Endodermal cell (in vitro differentiated cells): ENCODE data around the gene UCN3. TPM values are rescaled to one million over a fixed set of nuclear protein-coding genes. Genes with fewer than 3 reads are reported as not detected.

Source experiments
- DNase-seq: peaks from one replicate; pipeline ENCODE4 v3.0.0-alpha.2; 2017
- H3K27ac ChIP-seq: 2 replicates; pipeline ENCODE4 v1.5.1; 2013; ENCODE audit warnings: mild to moderate bottlenecking, low read depth, low read length, moderate library complexity
- H3K27me3 ChIP-seq: 2 replicates; pipeline ENCODE4 v1.6.1; 2013; ENCODE audit warnings: mild to moderate bottlenecking, low read length, moderate library complexity; ENCODE audit not compliant: insufficient read depth, control insufficient read depth, poor library complexity, severe bottlenecking
- H3K36me3 ChIP-seq: 2 replicates; pipeline ENCODE4 v1.7.0; 2013; ENCODE audit warnings: mild to moderate bottlenecking, low read length, moderate library complexity; ENCODE audit not compliant: control insufficient read depth, insufficient read depth
- H3K4me1 ChIP-seq: one replicate; pipeline ENCODE4 v1.7.0; 2013; ENCODE audit warnings: low read length; ENCODE audit not compliant: control insufficient read depth, insufficient read depth
- H3K4me3 ChIP-seq: 2 replicates; pipeline ENCODE4 v1.5.1; 2013; ENCODE audit warnings: mild to moderate bottlenecking, low read length, moderate library complexity
- H3K9ac ChIP-seq: 2 replicates; pipeline ENCODE4 v1.6.1; 2013; ENCODE audit warnings: mild to moderate bottlenecking, low read length, moderate library complexity; ENCODE audit not compliant: poor library complexity, severe bottlenecking; ENCODE audit errors: extremely low read depth
- H3K9me3 ChIP-seq: 2 replicates; pipeline ENCODE4 v1.6.1; 2013; ENCODE audit warnings: mild to moderate bottlenecking, low read length, moderate library complexity; ENCODE audit not compliant: control insufficient read depth
- H3K27ac Mint-ChIP-seq: 2 replicates; pipeline ENCODE4 v1.8.0; 2020; ENCODE audit warnings: mixed read lengths
- H3K27me3 Mint-ChIP-seq: 2 replicates; pipeline ENCODE4 v1.8.0; 2021; ENCODE audit warnings: mild to moderate bottlenecking, mixed read lengths; ENCODE audit not compliant: insufficient read depth
- H3K36me3 Mint-ChIP-seq: 2 replicates; pipeline ENCODE4 v1.8.0; 2020; ENCODE audit warnings: low read depth, mixed read lengths
- H3K4me1 Mint-ChIP-seq: 2 replicates; pipeline ENCODE4 v1.8.0; 2020; ENCODE audit warnings: mixed read lengths
- H3K4me3 Mint-ChIP-seq: 2 replicates; pipeline ENCODE4 v1.8.0; 2020; ENCODE audit warnings: mild to moderate bottlenecking, moderate library complexity, mixed read lengths
- H3K9me3 Mint-ChIP-seq: 2 replicates; pipeline ENCODE4 v1.8.0; 2020; ENCODE audit warnings: mild to moderate bottlenecking, mixed read lengths
- WGBS, 2 experiments: methylation state at CpG; one replicate each; pipeline versions ENCODE4 v1.1.5 to v1.1.7; 2013; ENCODE audit warnings: missing lambda C conversion rate in 2 of 2, mixed read lengths in 1 of 2; ENCODE audit not compliant: insufficient coverage in 1 of 2, insufficient read length in 1 of 2; 5-methylcytosine and 5-hydroxymethylcytosine counted together
- total RNA-seq, 2 donors: library from RNA; stranded (reverse); fragmentation: NEBNext Ultra II Directional in 1 of 2; extraction: Animal tissue kit (Norgen Biotek cat#: 25700) in 1 of 2; gene quantifications; 2 replicates in 1 of 2; 3 replicates in 1 of 2; pipeline ENCODE4 v1.2.1, GENCODE V29; 2021
- TF ChIP-seq, protein P1 (sequence below): fragments of 200-600 bp; sonication (generic); conservative IDR thresholded peaks from 2 replicates; pipeline ENCODE4 v1.5.0; 2021; ENCODE audit warnings: antibody characterized with exemption, mild to moderate bottlenecking

UCN3 gene
- total RNA-seq, 2 donors from 2014 or later: not detected

DNA sequence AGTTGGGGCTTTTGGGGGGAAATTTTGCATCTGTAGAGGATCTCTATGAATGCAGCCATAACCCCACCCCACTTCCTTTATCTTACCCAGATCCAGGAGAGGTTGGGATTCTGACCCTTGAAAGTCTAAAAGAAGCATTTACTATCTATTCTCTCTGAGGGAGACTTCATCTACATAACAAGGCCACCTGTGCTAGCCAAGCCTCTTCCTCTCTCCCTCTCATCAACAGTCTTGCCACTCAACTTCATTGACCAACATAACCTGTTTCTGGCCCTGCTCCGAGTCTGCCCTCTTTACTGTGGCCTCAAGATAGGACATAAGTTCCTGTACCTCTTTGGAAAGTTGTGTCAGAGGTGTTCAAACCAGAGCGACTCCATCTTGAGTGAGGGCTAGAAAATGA lies 20.5 kb downstream of the UCN3 start:
- no peak overlapping the region for H3K27ac Mint-ChIP-seq
- TF ChIP-seq, protein P1, sequence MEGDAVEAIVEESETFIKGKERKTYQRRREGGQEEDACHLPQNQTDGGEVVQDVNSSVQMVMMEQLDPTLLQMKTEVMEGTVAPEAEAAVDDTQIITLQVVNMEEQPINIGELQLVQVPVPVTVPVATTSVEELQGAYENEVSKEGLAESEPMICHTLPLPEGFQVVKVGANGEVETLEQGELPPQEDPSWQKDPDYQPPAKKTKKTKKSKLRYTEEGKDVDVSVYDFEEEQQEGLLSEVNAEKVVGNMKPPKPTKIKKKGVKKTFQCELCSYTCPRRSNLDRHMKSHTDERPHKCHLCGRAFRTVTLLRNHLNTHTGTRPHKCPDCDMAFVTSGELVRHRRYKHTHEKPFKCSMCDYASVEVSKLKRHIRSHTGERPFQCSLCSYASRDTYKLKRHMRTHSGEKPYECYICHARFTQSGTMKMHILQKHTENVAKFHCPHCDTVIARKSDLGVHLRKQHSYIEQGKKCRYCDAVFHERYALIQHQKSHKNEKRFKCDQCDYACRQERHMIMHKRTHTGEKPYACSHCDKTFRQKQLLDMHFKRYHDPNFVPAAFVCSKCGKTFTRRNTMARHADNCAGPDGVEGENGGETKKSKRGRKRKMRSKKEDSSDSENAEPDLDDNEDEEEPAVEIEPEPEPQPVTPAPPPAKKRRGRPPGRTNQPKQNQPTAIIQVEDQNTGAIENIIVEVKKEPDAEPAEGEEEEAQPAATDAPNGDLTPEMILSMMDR: no peak
- WGBS, 2 experiments: 88 to 100% methylated on average over 1 to 2 of the region's 2 CpGs

DNA sequence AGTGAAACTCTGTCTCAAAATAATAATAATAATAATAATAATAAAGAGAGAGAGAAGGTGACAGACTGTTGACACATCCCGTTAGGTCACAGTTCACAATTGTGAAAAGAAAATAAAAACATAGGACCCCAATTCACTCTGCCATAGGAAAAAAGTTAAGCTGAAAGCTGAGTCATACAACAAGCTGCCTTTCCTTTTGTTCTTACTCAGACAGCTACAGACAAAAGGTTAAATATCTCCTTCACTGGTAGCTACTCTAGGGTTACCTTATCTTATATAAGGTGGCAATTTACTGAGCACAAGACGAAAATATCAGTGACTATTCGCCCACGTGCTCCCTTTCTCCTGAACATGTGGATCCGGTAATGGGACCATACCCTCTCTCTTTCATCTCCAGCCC lies 22.4 kb downstream of the UCN3 start:
- 90 to 94% methylated on average over 4 to 5 of the region's 5 CpGs for WGBS, 2 experiments
- no peak overlapping the region for H3K27ac ChIP-seq
- Mint-ChIP-seq H3K27ac (no peak overlapping the region), H3K27me3 (no peaks in the 10 kb centered on the region), H3K9me3 (peaks cover 37% of the 10 kb centered on the region), H3K4me1 (no peaks in the 10 kb centered on the region), H3K36me3 (no peaks in the 10 kb centered on the region), H3K4me3 (no peak overlapping the region)
- H3K9me3 ChIP-seq: peaks cover 36% of the 10 kb centered on the region
- H3K36me3 ChIP-seq: no peaks in the 10 kb centered on the region
- no peaks in the 10 kb centered on the region for H3K4me1 ChIP-seq
- TF ChIP-seq, protein P1: no peak
- no peak for DNase-seq
- H3K27me3 ChIP-seq: no peaks in the 10 kb centered on the region
- H3K4me3 ChIP-seq: no peak overlapping the region
- no peak overlapping the region for H3K9ac ChIP-seq

More for the DNA sequence above, 20.5 kb downstream of the UCN3 start:
- H3K27me3 ChIP-seq: no peaks in the 10 kb centered on the region
- Mint-ChIP-seq H3K27me3 (no peaks in the 10 kb centered on the region), H3K36me3 (no peaks in the 10 kb centered on the region), H3K4me1 (no peaks in the 10 kb centered on the region), H3K4me3 (no peak overlapping the region), H3K9me3 (peaks cover 17% of the 10 kb centered on the region)
- peaks cover 16% of the 10 kb centered on the region for H3K9me3 ChIP-seq
- no peak overlapping the region for H3K9ac ChIP-seq
- no peaks in the 10 kb centered on the region for H3K36me3 ChIP-seq
- no peak for DNase-seq
- H3K4me3 ChIP-seq: no peak overlapping the region
- no peak overlapping the region for H3K27ac ChIP-seq
- no peaks in the 10 kb centered on the region for H3K4me1 ChIP-seq

DNA sequence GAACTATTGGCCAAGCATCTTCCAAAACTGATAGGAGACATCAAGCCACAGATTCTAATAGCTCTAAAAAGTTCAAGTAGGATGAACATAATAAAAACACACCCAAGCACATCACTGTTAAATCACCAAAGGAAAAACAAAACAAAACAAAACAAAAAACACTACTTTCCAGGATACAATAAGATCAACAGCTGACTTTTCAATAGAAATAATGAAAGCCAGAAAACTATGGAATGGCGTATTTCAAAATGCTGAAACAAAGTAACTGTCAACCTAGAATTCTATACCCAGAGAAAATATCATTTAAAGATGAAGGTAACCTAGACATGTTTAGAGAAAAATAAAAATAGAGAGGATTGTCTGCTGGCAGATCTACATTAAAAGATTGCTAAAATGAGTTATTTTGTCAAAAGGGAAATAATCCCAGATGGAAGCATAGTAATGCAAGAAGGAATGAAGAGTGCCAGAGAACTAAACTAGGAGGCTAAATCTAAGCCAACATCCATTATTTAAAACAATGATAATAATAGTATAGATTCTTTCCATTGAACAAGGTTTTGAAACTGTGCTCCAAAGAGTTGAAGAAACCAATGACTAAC lies 25.9 kb downstream of the UCN3 start:
- no peak for DNase-seq
- TF ChIP-seq, protein P1: no peak
- WGBS, 2 experiments: 86 to 100% methylated on average over 1 of the region's 1 CpG
- Mint-ChIP-seq H3K4me3 (no peak overlapping the region), H3K36me3 (no peaks in the 10 kb centered on the region), H3K9me3 (peaks cover 52% of the 10 kb centered on the region), H3K4me1 (no peaks in the 10 kb centered on the region), H3K27ac (no peak overlapping the region), H3K27me3 (no peaks in the 10 kb centered on the region)
- no peak overlapping the region for H3K9ac ChIP-seq
- H3K27ac ChIP-seq: no peak overlapping the region
- H3K36me3 ChIP-seq: no peaks in the 10 kb centered on the region
- H3K27me3 ChIP-seq: no peaks in the 10 kb centered on the region
- H3K9me3 ChIP-seq: peaks cover 40% of the 10 kb centered on the region
- peak overlapping the region; percentile 8 for H3K4me3 ChIP-seq
- no peaks in the 10 kb centered on the region for H3K4me1 ChIP-seq
